Neural cell (in vitro differentiated cells): Measurements from ENCODE around the gene KRTAP5-1. TPM values are rescaled to one million over a fixed set of nuclear protein-coding genes. Genes with fewer than 3 reads are reported as not detected.

Source experiments
- H2AFZ ChIP-seq: fragments of 200-600, 300-800 bp; sonication (generic), shearing (Covaris generic); 2 replicates; pipeline ENCODE4 v1.6.0; 2014; ENCODE audit warnings: low read depth, mild to moderate bottlenecking, antibody characterized with exemption, low read length, moderate library complexity
- H3F3A ChIP-seq: fragments of 200-600 bp; shearing (Covaris generic); 2 replicates; pipeline ENCODE4 v1.6.1; 2016; ENCODE audit warnings: mild to moderate bottlenecking, moderate library complexity, mixed read lengths, antibody characterized with exemption, low read length; ENCODE audit not compliant: insufficient read depth, poor library complexity, severe bottlenecking
- H3K27ac ChIP-seq: fragments of 200-600, 300-800 bp; sonication (generic), shearing (Covaris generic); 2 replicates; pipeline ENCODE4 v1.5.1; 2014; ENCODE audit warnings: mild to moderate bottlenecking, low read length, moderate library complexity
- H3K27me3 ChIP-seq: fragments of 300-800, 200-600 bp; sonication (generic), shearing (Covaris generic); 2 replicates; pipeline ENCODE4 v1.6.0; 2014; ENCODE audit warnings: mild to moderate bottlenecking, low read depth, low read length, moderate library complexity; ENCODE audit not compliant: insufficient read depth
- H3K36me3 ChIP-seq: fragments of 300-800, 200-600 bp; sonication (generic), shearing (Covaris generic); 2 replicates; pipeline ENCODE4 v1.5.1; 2014; ENCODE audit warnings: mild to moderate bottlenecking, antibody characterized with exemption, low read length, moderate library complexity; ENCODE audit not compliant: insufficient read depth
- H3K4me2 ChIP-seq: fragments of 300-800, 200-600 bp; sonication (generic), shearing (Covaris generic); 2 replicates; pipeline ENCODE4 v1.6.0; 2014; ENCODE audit warnings: mild to moderate bottlenecking, low read length
- H3K4me3 ChIP-seq: fragments of 300-800, 200-600 bp; sonication (generic), shearing (Covaris generic); 2 replicates; pipeline ENCODE4 v1.5.1; 2014; ENCODE audit warnings: mild to moderate bottlenecking, low read length, moderate library complexity
- H3K79me2 ChIP-seq: fragments of 200-600 bp; shearing (Covaris generic); replicated peaks from 2 replicates; pipeline ENCODE4 v1.6.0; 2014; ENCODE audit warnings: mild to moderate bottlenecking, low read length, moderate library complexity; ENCODE audit not compliant: insufficient read depth
- H3K9ac ChIP-seq: fragments of 300-800, 200-600 bp; sonication (generic), shearing (Covaris generic); 2 replicates; pipeline ENCODE4 v1.6.1; 2016; ENCODE audit warnings: mild to moderate bottlenecking, low read length, mixed read lengths
- H3K9me2 ChIP-seq: fragments of 200-600 bp; shearing (Covaris generic); 2 replicates; pipeline ENCODE4 v1.6.1; 2016; ENCODE audit warnings: mild to moderate bottlenecking, low read length, mixed read lengths; ENCODE audit not compliant: insufficient read depth
- H3K9me3 ChIP-seq: fragments of 200-600, 300-800 bp; sonication (generic), shearing (Covaris generic); 2 replicates; pipeline ENCODE4 v1.6.1; 2016; ENCODE audit warnings: mild to moderate bottlenecking, mixed run types, low read length, moderate library complexity, mixed read lengths
- H4K20me1 ChIP-seq: fragments of 200-600 bp; shearing (Covaris generic); 2 replicates; pipeline ENCODE4 v1.6.1; 2016; ENCODE audit warnings: mild to moderate bottlenecking, mixed run types; ENCODE audit not compliant: insufficient read depth
- EP300 ChIP-seq: fragments of 450-650 bp; conservative IDR thresholded peaks from 2 replicates; pipeline ENCODE4 v1.6.1; 2014; ENCODE audit warnings: antibody characterized with exemption, mild to moderate bottlenecking, moderate library complexity; ENCODE audit not compliant: poor library complexity, severe bottlenecking
- EZH2 ChIP-seq: fragments of 200-600, 300-800 bp; shearing (Covaris generic), sonication (generic); IDR thresholded peaks from 2 replicates; pipeline ENCODE4 v1.6.1; 2014; ENCODE audit warnings: antibody characterized with exemption, low read length, borderline replicate concordance, mild to moderate bottlenecking; ENCODE audit not compliant: insufficient read depth, poor library complexity, severe bottlenecking
- MXI1 ChIP-seq: fragments of 450-650 bp; conservative IDR thresholded peaks from 2 replicates; pipeline ENCODE4 v1.6.1; 2014; ENCODE audit warnings: antibody characterized with exemption, mild to moderate bottlenecking; ENCODE audit not compliant: poor library complexity, severe bottlenecking
- POLR2AphosphoS5 ChIP-seq: IDR thresholded peaks from 2 replicates; pipeline ENCODE4 v1.6.1; 2012
- RAD21 ChIP-seq: fragments of 450-650 bp; conservative IDR thresholded peaks from 2 replicates; pipeline ENCODE4 v1.6.1; 2014; ENCODE audit warnings: antibody characterized with exemption, mild to moderate bottlenecking, moderate library complexity
- SMC3 ChIP-seq: fragments of 450-650 bp; conservative IDR thresholded peaks from 2 replicates; pipeline ENCODE4 v1.6.1; 2014; ENCODE audit warnings: antibody characterized with exemption, mild to moderate bottlenecking, moderate library complexity; ENCODE audit not compliant: poor library complexity
- TAF1 ChIP-seq: IDR thresholded peaks from 2 replicates; pipeline ENCODE4 v1.6.1; 2012; ENCODE audit warnings: low read depth
- polyA plus RNA-seq: library from polyadenylated mRNA; depleted of rRNA; stranded (reverse); fragments of >200 nt; gene quantifications from 2 replicates; pipeline ENCODE4 v1.2.3, GENCODE V29; 2014
- TF ChIP-seq, protein P1 (sequence below): fragments of 450-650 bp; IDR thresholded peaks from 2 replicates; pipeline ENCODE4 v1.5.1; 2014; ENCODE audit warnings: antibody characterized with exemption, mild to moderate bottlenecking, moderate library complexity; ENCODE audit not compliant: poor library complexity, severe bottlenecking
- TF ChIP-seq, protein P2 (sequence below): IDR thresholded peaks from 2 replicates; pipeline ENCODE4 v1.6.1; 2012; ENCODE audit warnings: borderline replicate concordance

Gene KRTAP5-1
- polyA plus RNA-seq, 1 donor from 2014 or later, result not detected

DNA sequence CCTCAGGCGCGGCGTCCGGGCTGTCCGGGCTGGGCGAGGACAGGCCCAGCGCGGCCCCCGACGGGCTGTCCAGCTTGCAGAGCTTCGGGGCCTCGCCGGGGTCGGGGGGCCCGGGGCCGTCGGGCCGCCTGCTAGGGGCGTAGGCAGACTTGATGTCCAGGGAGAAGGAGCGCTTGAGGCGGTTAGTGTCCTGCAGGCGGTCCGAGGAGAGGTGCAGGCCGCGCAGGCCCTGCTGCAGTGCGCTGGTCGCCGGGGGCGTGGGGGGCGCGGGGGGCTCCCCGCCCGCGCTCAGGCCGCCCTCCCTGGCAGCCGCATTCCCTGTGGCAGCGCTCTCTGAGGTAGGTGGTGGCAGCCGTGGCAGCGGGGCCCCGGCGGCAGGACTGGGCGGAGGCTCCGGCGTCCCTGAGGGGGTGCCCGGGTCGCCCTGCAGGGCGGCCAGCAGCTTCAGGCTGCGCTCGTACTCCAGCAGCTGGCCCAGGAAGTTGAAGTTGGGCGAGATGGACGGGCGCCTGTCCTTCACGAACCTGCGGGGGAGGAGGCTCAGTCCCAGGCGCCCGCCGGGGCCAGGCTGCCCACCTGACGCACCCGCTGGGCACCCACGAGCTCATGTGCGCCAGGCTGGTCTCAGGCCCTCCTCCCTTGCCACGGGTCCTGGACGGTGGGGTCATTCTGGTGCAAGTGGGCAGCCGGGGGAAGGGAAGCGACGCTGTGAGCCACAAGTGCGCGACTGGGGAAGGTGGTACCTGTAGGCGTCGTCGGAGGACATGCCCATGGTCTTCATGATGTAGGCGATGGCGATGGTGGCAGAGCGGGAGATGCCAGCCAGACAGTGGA is 27.8 kb downstream of the KRTAP5-1 start:
- peaks cover 35% of the 10 kb centered on the region for H4K20me1 ChIP-seq
- H3K9me3 ChIP-seq, result no peaks in the 10 kb centered on the region
- no peaks in the 10 kb centered on the region for H3K36me3 ChIP-seq
- no peaks in the 10 kb centered on the region for H3K27me3 ChIP-seq
- TF ChIP-seq RAD21 (no peak), SMC3 (no peak), POLR2AphosphoS5 (no peak), EP300 (no peak), EZH2 (no peak), TAF1 (no peak), MXI1 (no peak)
- TF ChIP-seq, protein P1, sequence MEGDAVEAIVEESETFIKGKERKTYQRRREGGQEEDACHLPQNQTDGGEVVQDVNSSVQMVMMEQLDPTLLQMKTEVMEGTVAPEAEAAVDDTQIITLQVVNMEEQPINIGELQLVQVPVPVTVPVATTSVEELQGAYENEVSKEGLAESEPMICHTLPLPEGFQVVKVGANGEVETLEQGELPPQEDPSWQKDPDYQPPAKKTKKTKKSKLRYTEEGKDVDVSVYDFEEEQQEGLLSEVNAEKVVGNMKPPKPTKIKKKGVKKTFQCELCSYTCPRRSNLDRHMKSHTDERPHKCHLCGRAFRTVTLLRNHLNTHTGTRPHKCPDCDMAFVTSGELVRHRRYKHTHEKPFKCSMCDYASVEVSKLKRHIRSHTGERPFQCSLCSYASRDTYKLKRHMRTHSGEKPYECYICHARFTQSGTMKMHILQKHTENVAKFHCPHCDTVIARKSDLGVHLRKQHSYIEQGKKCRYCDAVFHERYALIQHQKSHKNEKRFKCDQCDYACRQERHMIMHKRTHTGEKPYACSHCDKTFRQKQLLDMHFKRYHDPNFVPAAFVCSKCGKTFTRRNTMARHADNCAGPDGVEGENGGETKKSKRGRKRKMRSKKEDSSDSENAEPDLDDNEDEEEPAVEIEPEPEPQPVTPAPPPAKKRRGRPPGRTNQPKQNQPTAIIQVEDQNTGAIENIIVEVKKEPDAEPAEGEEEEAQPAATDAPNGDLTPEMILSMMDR, result no peak
- TF ChIP-seq, protein P2, sequence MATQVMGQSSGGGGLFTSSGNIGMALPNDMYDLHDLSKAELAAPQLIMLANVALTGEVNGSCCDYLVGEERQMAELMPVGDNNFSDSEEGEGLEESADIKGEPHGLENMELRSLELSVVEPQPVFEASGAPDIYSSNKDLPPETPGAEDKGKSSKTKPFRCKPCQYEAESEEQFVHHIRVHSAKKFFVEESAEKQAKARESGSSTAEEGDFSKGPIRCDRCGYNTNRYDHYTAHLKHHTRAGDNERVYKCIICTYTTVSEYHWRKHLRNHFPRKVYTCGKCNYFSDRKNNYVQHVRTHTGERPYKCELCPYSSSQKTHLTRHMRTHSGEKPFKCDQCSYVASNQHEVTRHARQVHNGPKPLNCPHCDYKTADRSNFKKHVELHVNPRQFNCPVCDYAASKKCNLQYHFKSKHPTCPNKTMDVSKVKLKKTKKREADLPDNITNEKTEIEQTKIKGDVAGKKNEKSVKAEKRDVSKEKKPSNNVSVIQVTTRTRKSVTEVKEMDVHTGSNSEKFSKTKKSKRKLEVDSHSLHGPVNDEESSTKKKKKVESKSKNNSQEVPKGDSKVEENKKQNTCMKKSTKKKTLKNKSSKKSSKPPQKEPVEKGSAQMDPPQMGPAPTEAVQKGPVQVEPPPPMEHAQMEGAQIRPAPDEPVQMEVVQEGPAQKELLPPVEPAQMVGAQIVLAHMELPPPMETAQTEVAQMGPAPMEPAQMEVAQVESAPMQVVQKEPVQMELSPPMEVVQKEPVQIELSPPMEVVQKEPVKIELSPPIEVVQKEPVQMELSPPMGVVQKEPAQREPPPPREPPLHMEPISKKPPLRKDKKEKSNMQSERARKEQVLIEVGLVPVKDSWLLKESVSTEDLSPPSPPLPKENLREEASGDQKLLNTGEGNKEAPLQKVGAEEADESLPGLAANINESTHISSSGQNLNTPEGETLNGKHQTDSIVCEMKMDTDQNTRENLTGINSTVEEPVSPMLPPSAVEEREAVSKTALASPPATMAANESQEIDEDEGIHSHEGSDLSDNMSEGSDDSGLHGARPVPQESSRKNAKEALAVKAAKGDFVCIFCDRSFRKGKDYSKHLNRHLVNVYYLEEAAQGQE, result no peak
- H3K9me2 ChIP-seq, result no peaks in the 10 kb centered on the region
- H3K27ac ChIP-seq, result no peak overlapping the region
- no peak overlapping the region for H3K4me2 ChIP-seq
- H2AFZ ChIP-seq, result no peak overlapping the region
- H3K9ac ChIP-seq, result no peak overlapping the region
- H3F3A ChIP-seq, result no peaks in the 10 kb centered on the region
- H3K4me3 ChIP-seq, result no peak overlapping the region
- H3K79me2 ChIP-seq, result no peaks in the 10 kb centered on the region

DNA sequence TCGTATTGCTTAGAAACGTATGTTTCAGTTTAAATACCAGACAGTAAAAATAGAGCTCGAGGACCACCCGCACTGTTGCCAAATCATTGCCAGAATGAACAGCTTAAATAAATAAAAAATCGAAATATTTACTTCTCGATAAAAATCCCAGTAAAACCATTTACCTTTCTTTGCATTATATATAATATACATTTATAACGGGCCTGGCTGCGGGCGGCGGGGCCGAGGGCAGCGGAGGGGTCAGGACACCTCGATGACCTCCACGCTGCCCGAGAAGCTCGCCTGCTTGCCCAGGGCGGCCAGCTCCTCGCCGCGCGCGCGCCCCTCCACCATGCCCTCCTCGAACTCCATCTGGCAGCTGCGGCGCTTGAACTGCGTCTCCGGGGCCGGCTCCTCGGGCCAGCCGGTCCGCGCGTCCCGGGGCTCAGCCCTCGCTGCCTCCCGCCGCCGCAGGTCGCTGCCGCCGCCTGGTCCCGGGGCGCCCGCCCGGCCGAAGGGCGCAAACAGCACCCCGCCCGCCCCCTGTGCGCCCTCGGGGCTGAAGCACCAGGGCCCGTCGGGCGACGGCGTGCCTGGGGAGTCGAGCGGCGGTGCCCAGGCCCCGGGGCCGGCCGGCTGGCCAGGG is 28.7 kb downstream of the KRTAP5-1 start:
- no peak overlapping the region for H3K9ac ChIP-seq
- H3F3A ChIP-seq, result no peaks in the 10 kb centered on the region
- H3K4me3 ChIP-seq, result no peak overlapping the region
- H3K4me2 ChIP-seq, result no peak overlapping the region
- no peaks in the 10 kb centered on the region for H3K9me3 ChIP-seq
- no peaks in the 10 kb centered on the region for H3K79me2 ChIP-seq
- H3K36me3 ChIP-seq, result no peaks in the 10 kb centered on the region
- H2AFZ ChIP-seq, result no peak overlapping the region
- H3K27me3 ChIP-seq, result no peaks in the 10 kb centered on the region
- TF ChIP-seq, protein P2, result no peak
- no peak for TF ChIP-seq MXI1
- TF ChIP-seq POLR2AphosphoS5, result no peak
- no peak for TF ChIP-seq TAF1
- no peak for TF ChIP-seq EP300
- TF ChIP-seq SMC3, result no peak
- TF ChIP-seq EZH2, result no peak
- H3K27ac ChIP-seq, result no peak overlapping the region
- H3K9me2 ChIP-seq, result no peaks in the 10 kb centered on the region
- peaks cover 28% of the 10 kb centered on the region for H4K20me1 ChIP-seq
